GM18861 (cell line): ENCODE measurements around the gene COL19A1.
"Not testable (repeated sequence)": the region's sequence is repeated elsewhere in the genome, so short reads cannot be mapped to it uniquely, and the experiment has no call there.

Source experiments
- ATAC-seq: cut with Tn5 transposase; IDR thresholded peaks from one replicate; pipeline ENCODE4 v1.9.1; 2021; ENCODE audit not compliant: unreplicated experiment

The COL19A1 gene

DNA sequence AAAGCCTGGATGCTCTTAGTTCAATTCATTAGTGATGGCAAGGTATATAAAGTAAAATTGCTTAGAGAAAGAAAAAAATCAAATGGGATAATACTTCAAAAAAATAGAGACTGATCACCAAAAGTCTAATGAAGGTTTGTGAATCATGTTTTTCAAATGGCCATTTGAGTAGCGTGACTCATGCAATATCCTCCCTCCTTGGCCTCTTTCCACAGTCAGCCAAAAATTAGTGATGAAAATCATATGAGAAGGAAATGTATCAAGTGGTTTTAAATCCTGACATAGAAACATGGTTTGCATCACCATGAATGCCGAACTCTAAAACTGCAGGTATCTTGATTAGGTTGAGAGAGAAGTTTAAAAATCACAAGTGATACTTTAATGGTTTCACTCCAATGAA, 1.2 kb upstream of the COL19A1 start:
- no peak for ATAC-seq

DNA sequence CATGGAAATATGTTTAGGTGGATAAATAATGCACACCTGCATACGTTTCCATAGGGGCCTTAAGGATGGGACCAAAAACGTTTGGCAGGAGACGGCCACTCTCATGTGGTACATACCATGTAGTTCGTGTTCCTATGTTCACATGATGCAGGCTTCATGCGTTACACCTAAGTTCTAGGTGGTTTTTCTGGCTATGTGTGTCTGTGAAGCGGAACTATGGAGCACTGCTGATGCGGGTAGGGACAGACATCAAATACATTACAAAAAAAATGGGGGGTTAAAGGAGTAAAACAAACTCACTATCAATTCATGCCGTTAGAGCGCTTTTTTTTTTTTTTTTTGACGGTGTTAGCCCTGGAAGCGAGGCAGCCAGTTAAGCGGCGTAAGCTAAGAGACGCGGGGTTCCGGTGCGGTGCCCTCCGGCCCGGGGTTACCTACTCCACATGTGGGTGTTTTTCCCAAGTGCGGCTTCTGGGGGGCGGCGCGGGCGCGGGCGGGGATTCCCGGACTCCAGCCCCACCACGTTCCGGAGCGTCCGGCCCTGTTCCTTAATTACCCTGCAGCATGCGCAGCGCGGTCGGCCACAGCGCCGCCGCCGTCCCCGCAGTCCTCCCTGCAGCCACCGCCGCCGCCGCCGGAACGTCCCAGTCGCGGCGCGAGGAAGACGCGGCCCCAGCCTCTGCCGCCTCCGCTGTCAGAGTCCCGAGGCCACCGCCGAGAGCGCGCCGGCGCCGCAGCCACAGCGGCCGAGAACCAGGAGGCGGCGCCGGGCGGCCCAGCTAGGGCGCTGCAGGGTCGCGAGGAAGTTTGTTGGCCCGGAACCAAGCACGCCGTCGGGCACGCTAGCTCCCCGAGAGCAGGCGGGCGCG, 648 bp downstream of the COL19A1 start:
- ATAC-seq: peak; percentile 38

DNA sequence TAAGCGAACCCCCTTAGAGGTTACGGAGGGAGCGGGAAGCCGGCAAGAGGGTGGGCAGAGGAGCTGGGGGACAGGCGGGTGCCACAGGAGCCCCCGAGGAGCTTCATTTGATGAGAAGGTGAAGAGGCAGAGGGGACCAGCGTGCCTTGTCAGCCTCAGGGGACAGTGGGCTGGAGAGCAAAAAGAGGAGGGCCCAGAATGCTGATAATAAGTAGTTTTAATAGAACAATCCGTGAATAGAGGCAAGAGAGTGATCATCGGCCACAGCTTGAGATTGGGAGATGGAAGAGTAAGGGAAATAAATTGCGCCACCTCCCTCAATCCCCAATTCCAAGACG, 1.3 kb downstream of the COL19A1 start:
- ATAC-seq: no peak

DNA sequence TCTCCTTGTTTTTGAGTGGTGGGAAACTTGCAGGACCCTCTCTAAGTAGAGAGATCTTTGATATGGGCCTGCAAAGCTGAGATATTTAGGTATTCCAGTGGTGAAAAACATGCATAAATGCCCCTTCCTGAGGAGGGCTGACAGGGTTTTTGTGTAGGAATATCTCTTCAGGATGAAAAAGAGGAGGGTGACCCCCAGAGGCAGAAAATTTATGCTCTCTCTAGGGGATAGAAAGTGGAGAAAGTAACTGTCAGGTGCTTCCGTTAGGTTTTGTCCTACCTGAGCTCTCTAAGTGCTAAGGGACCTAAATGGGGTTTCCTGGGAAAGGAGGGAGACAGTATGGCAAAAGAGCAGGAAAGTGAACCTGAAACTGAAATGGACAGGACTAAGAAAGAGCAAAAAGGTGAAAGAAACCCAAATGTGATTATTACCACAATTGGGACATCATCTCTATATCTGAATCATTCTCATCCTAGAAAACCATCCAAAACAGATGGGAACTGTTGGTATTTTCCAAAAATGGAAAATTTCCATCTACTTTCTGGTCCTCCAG, 2.0 kb downstream of the COL19A1 start:
- no peak for ATAC-seq

DNA sequence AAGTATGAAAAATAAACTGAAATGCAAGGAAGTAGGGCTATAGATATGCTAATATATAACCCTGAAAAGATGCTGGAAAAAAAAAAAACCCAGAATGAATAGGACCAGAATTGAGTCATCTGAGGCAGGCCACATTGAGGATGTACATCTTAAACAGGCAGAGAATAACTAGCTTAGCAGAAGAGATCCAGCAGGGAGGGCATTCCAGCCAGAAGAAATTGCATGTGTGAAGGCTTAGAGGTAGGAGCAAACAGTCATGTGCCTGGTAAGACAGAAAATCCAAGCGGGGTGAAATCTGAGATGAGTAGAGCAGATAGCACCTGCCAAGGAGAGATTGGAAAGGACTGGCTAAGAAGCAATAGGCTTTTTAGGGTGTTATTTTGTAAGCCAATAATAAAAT, 2.6 kb downstream of the COL19A1 start:
- ATAC-seq: no peak

DNA sequence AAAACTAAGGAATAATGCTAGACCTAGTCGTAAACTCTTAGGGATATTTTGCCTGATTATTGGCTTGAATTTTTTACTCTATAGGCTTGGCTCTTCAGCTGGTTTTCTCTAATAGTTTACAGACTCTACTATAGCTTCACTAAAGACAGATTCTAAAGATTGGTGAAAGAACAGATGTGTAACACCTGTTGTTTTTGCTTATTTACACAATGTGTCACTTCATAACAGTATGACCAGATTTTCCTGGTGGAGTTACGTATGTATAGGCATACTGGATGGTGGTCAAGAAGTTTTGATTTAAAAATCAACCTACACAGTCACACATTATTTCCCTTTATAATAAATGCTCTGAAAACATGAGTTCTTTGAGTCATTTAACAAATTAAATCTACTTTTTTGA, 4.8 kb downstream of the COL19A1 start:
- no peak for ATAC-seq

DNA sequence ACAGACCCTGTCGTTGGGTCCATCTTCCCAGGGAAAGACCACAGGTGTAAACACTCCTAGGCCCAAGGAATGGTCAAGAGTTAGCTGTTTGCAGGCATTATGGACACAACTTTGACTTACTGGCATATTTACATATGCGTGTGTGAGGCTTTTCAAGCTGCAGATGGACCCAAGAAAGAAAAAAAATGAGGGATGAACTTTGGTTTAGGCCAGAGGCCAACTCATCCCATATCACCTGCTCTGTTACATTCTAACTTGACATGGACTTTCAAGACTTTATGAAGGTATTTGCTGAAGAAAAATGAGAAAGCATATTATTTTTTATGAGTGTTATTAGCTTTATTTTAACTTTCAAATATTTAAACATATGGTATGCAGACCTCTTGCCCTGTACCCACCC, 6.9 kb downstream of the COL19A1 start:
- ATAC-seq: no peak

DNA sequence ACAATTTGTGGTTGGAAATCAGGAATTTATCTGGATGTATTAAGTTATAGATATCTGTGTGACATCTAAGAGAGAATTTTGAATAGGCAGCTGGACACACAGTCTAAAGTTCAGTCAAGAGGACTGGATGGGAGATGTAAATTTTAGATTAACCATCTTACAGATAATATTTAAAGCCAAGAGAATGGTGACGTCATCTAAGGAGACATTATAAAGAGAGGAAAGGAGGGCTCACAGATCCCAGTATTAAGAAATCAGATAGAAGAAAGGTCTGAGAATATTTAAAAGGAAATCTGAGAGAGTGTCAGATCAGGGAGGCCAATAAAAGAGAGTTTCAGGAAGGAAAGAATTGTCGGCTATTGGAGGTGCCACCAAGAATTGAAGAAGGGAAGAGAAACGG, 9.4 kb downstream of the COL19A1 start:
- ATAC-seq: no peak

DNA sequence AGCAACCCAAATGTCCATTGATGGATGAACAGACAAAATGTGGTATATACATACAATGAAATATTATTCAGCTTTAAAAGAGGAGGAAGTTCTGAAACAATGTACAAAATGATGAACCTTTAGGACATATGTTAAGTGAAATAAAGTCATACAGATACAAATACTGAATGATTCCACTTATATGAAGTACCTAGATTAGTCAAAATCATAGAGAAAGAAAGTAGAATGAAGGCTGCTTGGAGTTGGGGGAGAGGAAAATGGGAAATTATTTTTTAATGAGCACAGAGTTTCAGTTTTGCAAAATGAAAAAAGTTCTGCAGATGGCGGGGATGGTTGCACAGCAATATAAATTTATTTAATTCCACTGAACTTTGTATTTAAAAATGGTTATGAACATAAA, 12.4 kb downstream of the COL19A1 start:
- no peak for ATAC-seq

DNA sequence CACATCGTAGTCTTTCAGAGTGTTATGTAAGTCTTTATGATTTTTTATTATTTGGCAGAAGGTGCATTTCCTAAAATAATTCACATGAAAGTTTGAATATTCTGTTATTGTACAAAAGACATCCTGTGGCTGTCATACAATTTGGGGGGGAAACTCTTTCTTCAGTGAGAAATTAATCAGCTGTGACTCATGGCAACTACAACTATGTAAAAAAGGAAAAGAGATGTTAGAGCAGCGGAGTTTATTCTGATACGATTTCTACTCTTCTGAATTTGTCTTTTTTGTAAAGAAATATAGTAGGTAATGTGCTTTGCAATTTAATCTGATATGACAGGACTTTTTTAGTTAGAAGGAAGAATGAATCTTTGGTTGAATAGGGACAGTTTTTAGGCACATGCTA, 14.2 kb downstream of the COL19A1 start:
- no peak for ATAC-seq

DNA sequence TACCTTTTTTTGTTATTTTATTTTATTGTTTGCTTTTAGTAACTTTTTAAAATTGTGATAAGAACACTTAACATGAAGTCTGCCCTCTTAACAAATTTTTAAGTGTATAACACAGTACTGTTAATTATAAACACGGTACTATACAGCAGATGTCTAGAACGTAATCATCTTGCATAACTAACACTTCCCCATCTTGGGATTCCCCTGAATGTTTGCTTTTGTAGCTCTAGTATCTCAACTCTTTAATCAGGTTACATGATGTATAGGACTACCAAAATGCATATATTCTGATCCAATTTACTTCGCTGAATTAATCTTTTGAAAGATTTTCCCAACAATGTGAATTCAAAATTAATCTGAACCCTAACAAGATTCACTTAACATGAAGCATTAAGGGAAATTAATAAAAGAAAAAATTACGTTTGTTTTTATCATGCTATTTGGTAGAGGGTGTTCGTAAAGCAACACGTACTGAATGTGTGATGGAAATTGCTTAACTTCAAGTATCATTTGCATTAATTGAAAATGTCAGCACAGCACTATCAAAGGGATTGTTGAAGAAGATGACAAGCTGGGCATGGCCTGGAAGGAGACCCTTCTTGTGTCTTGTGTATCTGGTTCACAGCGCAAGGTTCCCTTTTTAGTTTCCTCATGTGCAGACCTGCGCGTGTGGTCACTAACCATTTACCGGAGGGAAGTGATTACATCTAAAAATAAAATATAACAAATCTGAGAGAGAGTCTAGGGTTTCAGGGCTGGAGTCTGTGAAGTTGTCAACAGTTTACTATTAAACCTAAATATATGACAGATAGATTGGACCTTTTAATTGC, 15.2 kb downstream of the COL19A1 start:
- ATAC-seq: peak; percentile 72

DNA sequence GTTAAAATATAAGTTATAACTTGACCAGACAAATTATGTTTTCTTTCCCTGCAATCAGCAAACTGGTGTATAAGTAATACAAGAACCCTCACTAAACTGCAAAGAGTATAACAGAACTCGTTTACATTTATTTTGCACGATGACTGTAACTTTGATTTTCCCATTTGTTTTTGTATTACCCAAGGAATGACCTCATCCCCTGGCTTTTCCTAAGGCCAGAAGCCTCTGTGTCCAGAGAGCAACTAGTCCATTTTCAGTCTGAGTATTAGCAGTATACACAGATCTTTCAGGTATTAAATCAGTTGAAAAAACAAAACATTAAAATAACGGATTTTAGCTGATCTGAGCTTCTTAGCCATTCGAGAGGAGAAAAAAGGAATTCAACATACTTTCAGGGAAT, 17.2 kb downstream of the COL19A1 start:
- no peak for ATAC-seq

DNA sequence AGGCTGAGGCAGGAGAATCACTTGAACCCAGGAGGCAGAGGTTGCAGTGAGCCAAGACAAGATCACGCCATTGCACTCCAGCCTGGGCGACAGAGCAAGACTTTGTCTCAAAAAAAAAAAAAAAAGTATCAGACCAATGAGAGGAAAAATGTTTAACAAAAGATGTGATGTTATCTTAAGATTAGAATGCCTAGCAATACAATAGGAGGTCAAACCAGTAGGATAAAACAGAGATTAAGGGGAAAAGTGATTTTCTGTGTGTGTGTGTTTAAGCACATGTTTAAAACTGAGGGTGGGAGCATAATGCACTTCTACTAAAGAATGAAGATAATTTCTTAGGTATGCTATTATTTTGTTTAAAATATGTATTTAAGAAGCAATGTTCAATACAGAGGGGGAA, 17.9 kb downstream of the COL19A1 start:
- ATAC-seq: no peak

DNA sequence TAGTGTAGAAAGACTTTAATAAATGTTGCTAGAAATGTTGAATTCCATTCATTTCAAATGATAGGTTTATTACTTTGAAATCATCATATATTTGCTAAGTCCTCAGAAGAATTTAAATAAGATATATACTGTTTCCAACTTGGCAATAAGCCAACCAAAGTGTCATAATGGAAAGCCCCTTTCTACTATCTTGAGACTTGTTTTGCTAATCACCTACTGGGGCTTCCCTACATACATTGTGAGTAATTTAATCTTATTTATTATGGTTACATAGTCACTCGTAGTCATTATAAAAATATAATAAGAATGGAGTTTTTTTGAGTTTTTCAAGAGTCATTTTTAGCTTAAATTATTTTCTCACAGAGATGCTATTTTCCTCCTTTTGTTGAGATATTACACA, 20.7 kb downstream of the COL19A1 start:
- ATAC-seq: no peak

DNA sequence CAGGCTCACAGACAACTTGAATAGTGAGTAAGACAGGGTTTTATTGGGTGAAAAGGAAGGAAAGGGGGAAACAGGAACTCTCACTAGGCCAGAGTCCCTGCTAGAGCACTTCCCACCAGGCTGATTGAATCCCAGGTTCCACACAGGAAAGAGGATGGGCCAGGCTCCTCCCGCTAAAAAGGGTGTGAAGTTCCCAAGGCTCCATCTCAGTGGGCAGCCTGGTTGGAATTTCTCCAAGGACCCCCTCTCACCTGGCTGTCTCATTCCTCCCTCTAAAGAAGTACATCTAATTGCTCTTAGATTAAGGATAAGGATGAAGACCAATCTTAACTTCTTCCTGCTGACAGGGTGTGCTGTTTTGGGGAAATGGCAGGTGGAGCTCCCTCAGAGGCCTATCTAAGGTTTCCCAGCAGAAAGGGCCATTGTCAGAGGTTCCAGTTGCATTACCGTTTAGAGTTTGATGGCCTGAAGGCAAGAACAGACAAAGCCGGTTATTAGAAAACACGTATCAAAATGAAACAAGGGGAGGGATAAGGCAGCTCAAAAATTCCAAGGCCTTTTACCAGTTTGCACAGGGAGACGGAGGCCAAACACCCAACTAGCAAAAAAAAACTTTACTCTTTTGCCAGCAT, 21.5 kb downstream of the COL19A1 start:
- ATAC-seq: no peak

DNA sequence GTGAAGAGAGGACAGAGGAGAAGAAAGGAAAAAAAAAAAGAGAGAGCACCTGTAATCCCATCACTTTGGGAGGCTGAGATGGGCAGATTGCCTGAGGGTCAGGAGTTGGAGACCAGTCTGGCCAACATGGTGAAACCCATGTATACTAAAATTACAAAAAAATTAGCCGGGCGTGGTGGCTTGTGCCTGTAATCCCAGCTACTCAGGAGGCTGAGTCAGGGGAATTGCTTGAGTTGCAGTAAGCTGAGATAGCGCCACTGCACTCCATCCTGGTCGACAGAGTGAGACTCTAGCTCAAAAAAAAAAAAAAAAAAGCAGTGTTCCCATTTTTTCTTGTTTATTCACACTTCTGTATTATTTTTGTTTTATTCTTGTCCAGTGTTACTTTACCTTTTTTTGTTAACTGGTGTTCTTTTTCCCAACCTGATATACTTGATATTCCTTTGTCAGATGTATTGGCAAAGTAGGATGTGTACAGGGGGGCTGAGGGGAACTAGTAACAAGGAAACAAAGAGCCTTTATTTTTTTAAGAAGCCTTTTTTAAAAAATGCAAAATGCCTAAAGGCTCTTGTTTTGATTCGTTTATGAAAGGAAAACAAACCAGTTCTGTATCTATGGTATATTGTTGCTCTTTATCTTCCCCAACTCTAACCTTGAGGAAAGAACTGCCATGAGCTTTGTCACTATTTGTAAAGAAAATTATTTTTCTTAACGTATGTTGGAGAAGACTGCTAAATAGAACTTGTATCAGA, 22.3 kb downstream of the COL19A1 start:
- no peak for ATAC-seq

DNA sequence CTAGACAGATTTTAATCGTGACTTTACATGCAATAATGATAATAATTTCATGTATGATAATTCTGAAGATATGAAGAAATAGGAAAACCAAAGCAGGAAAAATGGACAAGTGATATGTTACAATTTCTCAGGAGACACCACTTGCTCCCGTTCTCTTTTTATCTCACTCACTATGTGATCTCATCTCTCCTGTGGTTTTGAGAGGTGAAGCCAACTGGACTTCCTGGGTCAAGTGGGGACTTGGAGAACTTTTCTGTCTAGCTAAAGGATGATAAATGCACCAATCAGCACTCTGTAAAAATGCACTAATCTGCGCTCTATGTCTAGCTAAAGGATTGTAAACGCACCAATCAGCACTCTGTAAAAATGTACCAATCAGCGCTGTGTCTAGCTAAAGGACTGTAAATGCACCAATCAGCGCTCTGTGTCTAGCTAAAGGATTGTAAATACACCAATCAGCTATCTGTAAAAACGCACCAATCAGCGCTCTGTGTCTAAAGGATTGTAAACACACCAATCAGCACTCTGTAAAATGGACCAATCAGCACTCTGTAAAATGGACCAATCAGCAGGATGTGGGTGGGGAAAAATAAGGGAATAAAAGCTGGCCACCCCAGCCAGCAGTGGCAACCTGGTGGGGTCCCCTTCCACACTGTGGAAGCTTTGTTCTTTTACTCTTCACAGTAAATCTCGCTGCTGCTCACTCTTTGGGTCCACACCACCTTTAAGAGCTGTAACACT, 23.0 kb downstream of the COL19A1 start:
- not testable (repeated sequence) for ATAC-seq

DNA sequence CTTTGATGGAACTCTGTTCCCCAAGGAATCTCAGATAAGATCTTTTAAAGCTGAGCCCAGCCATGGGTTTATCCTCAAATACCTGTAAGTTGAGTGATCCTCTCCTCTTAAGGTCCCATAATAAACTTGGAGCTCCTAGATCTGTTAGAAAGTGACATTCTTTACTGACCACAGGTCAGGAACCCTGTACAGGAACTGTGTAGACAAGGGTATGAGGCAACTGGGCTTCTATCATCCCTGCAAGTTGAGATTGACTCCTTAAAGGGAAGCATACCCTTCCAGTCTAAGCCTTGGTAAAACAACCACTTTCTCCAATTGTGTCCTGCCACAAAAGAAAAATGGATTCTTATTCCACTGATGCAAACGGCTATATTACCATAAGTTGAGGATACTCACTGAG, 26.2 kb downstream of the COL19A1 start:
- not testable (repeated sequence) for ATAC-seq

DNA sequence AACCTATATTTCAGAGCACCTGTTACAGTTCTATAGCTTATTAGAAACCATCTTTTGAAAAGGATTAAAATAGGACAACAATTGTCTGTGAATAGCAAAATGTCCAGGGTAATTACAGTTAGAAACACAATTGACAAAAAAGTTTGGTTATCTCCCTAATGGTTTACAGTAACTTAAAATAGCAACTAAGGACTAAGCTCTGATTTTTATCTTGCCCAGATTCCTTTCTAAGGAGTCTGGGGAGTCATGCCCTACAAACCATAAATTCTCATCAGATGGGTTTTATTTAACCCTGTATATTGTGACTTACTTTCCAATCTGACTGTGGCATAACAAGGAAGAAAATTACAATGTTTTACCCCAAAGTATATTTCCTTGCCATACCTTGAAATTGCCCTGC, 26.9 kb downstream of the COL19A1 start:
- not testable (repeated sequence) for ATAC-seq
